Activated CD4-positive, alpha-beta T cell treated with anti-CD3 and anti-CD28 coated beads, Interleukin-2, amount 10 ng/mL, durations not matched to agents 24 days and 14 days (primary cell): ENCODE results near the gene GNG4. TPM values are rescaled to one million over a fixed set of nuclear protein-coding genes. Genes with fewer than 3 reads are reported as not detected.
"Not testable (repeated sequence)": the region's sequence is repeated elsewhere in the genome, so short reads cannot be mapped to it uniquely, and the experiment has no call there.

ENCODE experiments used
- DNase-seq: peaks from one replicate; pipeline ENCODE4 v3.0.0; 2022
- H3K27ac Mint-ChIP-seq: one replicate; pipeline ENCODE4 v1.8.0; 2022; ENCODE audit warnings: mild to moderate bottlenecking, mixed read lengths
- H3K27me3 Mint-ChIP-seq: one replicate; pipeline ENCODE4 v1.8.0; 2022; ENCODE audit warnings: mixed read lengths
- H3K36me3 Mint-ChIP-seq: one replicate; pipeline ENCODE4 v1.8.0; 2022; ENCODE audit warnings: low read depth, mild to moderate bottlenecking, mixed read lengths
- H3K4me1 Mint-ChIP-seq: one replicate; pipeline ENCODE4 v1.8.0; 2021; ENCODE audit warnings: mixed read lengths
- H3K4me3 Mint-ChIP-seq: one replicate; pipeline ENCODE4 v1.8.0; 2022; ENCODE audit warnings: mild to moderate bottlenecking, moderate library complexity, mixed read lengths
- H3K9me3 Mint-ChIP-seq: one replicate; pipeline ENCODE4 v1.8.0; 2021; ENCODE audit warnings: mixed read lengths
- intact Hi-C: fragments of 100-400 bp; cut with micrococcal nuclease; formaldehyde crosslinking; loops from one replicate; pipeline ENCODE4 v1.15.1; 2023
- total RNA-seq: library from RNA; stranded (reverse); gene quantifications from 2 replicates; pipeline ENCODE4 v1.2.3, GENCODE V29; 2022

Gene GNG4
- total RNA-seq, 1 donor from 2014 or later = 77.2 TPM

GRCh38 chr1:235573880-235574279 is 75.7 kb downstream of the GNG4 start:
- H3K9me3 Mint-ChIP-seq = no peaks in the 10 kb centered on the region
- no peak for DNase-seq
- H3K4me3 Mint-ChIP-seq = no peak overlapping the region
- H3K36me3 Mint-ChIP-seq = peaks cover 9% of the 10 kb centered on the region
- no peaks in the 10 kb centered on the region for H3K4me1 Mint-ChIP-seq
- intact Hi-C loops = no loop called here
- no peak overlapping the region for H3K27ac Mint-ChIP-seq
- H3K27me3 Mint-ChIP-seq = peaks cover 2% of the 10 kb centered on the region

- H3K4me1 Mint-ChIP-seq, H3K9me3 Mint-ChIP-seq, H3K27ac Mint-ChIP-seq, H3K36me3 Mint-ChIP-seq, DNase-seq, H3K4me3 Mint-ChIP-seq, H3K27me3 Mint-ChIP-seq, intact Hi-C loops: not testable (repeated sequence)
These were observed 76.6 kb downstream of the GNG4 start for GRCh38 chr1:235572971-235573370.

- no peak for DNase-seq
- Mint-ChIP-seq H3K9me3 (no peaks in the 10 kb centered on the region), H3K4me1 (peaks cover 13% of the 10 kb centered on the region), H3K4me3 (no peak overlapping the region), H3K36me3 (peaks cover 5% of the 10 kb centered on the region), H3K27ac (no peak overlapping the region), H3K27me3 (no peaks in the 10 kb centered on the region)
- intact Hi-C loops = no loop called here
These were observed 78.1 kb downstream of the GNG4 start for GRCh38 chr1:235571482-235571881.

GRCh38 chr1:235567812-235568503 is 81.6 kb downstream of the GNG4 start:
- Mint-ChIP-seq H3K27ac (peak overlapping the region; percentile 54), H3K36me3 (peaks cover 8% of the 10 kb centered on the region), H3K4me1 (peaks cover 13% of the 10 kb centered on the region), H3K4me3 (peak overlapping the region; percentile 15), H3K27me3 (no peaks in the 10 kb centered on the region), H3K9me3 (no peaks in the 10 kb centered on the region)
- intact Hi-C loops = no loop called here
- peak; percentile 69 for DNase-seq

DNA sequence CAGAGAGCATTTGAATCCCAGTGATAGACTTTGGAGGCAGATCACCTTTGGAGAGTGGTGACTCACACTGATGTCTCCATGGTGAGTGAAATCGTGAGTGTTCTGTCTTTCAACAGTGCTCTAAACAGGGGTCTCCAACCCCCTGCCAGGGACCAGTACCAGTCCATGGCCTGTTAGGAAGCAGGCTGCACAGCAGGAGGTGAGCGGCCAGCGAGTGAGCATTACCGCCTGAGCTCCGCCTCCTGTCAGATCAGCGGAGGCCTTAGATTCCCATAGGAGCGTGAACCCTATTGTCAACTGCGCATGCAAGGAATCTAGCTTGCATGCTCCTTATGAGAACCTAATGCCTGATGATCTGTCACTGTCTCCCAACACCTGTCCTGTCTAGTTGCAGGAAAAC is 83.5 kb downstream of the GNG4 start:
- Mint-ChIP-seq H3K27me3 (peaks cover 4% of the 10 kb centered on the region), H3K4me1 (peaks cover 13% of the 10 kb centered on the region), H3K27ac (no peak overlapping the region), H3K36me3 (peaks cover 10% of the 10 kb centered on the region), H3K9me3 (peaks cover 3% of the 10 kb centered on the region), H3K4me3 (no peak overlapping the region)
- DNase-seq = no peak
- intact Hi-C loops = no loop called here

- Mint-ChIP-seq H3K4me1 (peaks cover 14% of the 10 kb centered on the region), H3K9me3 (peaks cover 3% of the 10 kb centered on the region), H3K4me3 (no peak overlapping the region), H3K27ac (no peak overlapping the region), H3K36me3 (peaks cover 8% of the 10 kb centered on the region), H3K27me3 (peaks cover 5% of the 10 kb centered on the region)
- DNase-seq = no peak
- intact Hi-C loops = no loop called here
These were observed 86.0 kb downstream of the GNG4 start for GRCh38 chr1:235563513-235564061.

DNA sequence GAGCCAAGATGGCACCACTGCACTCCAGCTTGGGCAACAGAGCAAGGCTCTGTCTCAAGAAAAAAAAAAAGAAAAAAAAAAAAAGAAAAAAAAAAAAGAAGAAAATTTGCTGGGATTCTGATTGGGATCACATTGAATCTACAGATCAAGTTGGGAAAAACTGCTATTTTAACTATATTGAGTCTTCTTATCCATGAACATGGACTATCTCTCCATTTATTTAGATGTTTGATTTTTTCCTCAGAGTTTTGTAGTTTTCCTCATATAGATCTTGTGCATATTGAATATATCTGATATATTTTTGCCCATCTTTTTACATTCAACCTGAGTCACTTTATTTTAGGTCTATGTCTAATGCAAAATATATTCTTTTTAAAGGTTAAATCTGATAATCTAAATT is 87.0 kb downstream of the GNG4 start:
- no peak overlapping the region for H3K4me3 Mint-ChIP-seq
- H3K36me3 Mint-ChIP-seq = peaks cover 8% of the 10 kb centered on the region
- H3K4me1 Mint-ChIP-seq = peaks cover 5% of the 10 kb centered on the region
- no peak overlapping the region for H3K27ac Mint-ChIP-seq
- H3K27me3 Mint-ChIP-seq = peaks cover 5% of the 10 kb centered on the region
- DNase-seq = no peak
- H3K9me3 Mint-ChIP-seq = peaks cover 3% of the 10 kb centered on the region
- intact Hi-C loops = no loop called here

- peaks cover 5% of the 10 kb centered on the region for H3K27me3 Mint-ChIP-seq
- H3K36me3 Mint-ChIP-seq = peaks cover 5% of the 10 kb centered on the region
- intact Hi-C loops = no loop called here
- DNase-seq = no peak
- peaks cover 3% of the 10 kb centered on the region for H3K9me3 Mint-ChIP-seq
- no peak overlapping the region for H3K4me3 Mint-ChIP-seq
- H3K4me1 Mint-ChIP-seq = peaks cover 1% of the 10 kb centered on the region
- H3K27ac Mint-ChIP-seq = no peak overlapping the region
These were observed 90.9 kb downstream of the GNG4 start for GRCh38 chr1:235558621-235559169.

DNA sequence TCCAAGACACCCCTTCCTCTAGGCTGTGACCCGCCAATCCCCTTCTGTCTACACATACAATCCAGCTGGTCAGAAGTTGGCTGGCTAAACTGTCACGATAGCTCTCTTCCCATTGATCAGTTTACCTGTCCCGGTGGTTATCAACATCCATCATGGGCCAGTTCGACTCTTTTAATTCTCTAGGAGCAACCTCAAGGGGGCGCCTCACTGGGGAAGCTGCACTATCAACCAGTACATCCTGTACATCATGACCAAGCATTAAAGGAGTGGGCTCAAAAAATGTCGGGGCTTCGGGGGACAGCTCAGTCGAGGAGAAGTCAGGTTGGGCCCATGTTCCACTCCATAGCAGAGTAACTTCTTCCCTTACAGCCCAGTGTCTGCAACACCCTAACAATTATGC is 92.1 kb downstream of the GNG4 start:
- H3K9me3 Mint-ChIP-seq = peaks cover 3% of the 10 kb centered on the region
- H3K36me3 Mint-ChIP-seq = peaks cover 1% of the 10 kb centered on the region
- peaks cover 5% of the 10 kb centered on the region for H3K27me3 Mint-ChIP-seq
- H3K27ac Mint-ChIP-seq = no peak overlapping the region
- peak; percentile 75 for DNase-seq
- no peak overlapping the region for H3K4me3 Mint-ChIP-seq
- intact Hi-C loops = no loop called here
- peaks cover 1% of the 10 kb centered on the region for H3K4me1 Mint-ChIP-seq

DNA sequence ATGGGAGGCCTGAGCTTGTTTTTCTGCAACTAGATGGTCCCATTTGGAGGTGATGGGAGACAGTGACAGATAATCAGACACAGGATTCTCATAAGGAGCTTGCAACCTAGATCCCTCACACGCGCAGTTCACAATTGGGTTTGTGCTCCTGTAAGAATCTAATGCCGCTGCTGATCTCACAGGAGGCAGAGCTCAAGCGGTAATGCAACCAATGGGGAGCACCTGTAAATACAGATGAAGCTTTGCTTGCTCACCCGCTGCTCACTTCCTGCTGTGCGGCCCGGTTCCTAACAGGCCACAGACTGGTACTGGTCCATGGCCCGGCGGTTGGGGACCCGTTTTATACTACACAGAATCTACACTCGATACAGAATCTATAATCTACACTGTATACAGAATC is 92.8 kb downstream of the GNG4 start:
- H3K27me3 Mint-ChIP-seq = peaks cover 2% of the 10 kb centered on the region
- DNase-seq = no peak
- H3K9me3 Mint-ChIP-seq = no peaks in the 10 kb centered on the region
- H3K4me3 Mint-ChIP-seq = no peak overlapping the region
- H3K27ac Mint-ChIP-seq = no peak overlapping the region
- H3K36me3 Mint-ChIP-seq = no peaks in the 10 kb centered on the region
- peaks cover 1% of the 10 kb centered on the region for H3K4me1 Mint-ChIP-seq
- intact Hi-C loops = no loop called here

DNA sequence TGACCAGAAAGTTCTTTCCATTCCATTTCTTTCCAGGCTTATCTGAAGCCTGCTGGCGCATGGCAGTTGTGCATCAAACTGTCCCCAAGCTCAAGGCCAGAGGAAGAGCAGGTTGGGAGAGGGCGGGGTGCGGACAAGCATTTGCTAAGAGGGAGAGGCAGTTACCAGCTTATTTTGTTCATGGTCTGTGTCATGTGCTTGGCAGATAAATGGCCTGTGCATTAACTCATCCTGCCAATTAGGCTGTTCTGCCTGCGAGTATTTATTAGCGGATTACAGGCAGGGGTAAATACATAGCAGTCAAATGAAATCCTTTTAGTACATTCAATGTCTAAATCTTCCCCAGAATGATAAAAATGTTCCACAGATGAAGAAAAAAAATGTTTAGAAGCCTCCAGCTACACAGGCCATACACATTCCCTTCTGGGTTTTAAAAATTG is 96.5 kb downstream of the GNG4 start:
- peaks cover 2% of the 10 kb centered on the region for H3K27me3 Mint-ChIP-seq
- no peaks in the 10 kb centered on the region for H3K4me1 Mint-ChIP-seq
- no peaks in the 10 kb centered on the region for H3K36me3 Mint-ChIP-seq
- no peak overlapping the region for H3K4me3 Mint-ChIP-seq
- intact Hi-C loops = no loop called here
- no peaks in the 10 kb centered on the region for H3K9me3 Mint-ChIP-seq
- no peak for DNase-seq
- H3K27ac Mint-ChIP-seq = no peak overlapping the region

- H3K4me3 Mint-ChIP-seq = no peak overlapping the region
- H3K27me3 Mint-ChIP-seq = peaks cover 6% of the 10 kb centered on the region
- no peaks in the 10 kb centered on the region for H3K9me3 Mint-ChIP-seq
- intact Hi-C loops = no loop called here
- H3K36me3 Mint-ChIP-seq = no peaks in the 10 kb centered on the region
- no peaks in the 10 kb centered on the region for H3K4me1 Mint-ChIP-seq
- H3K27ac Mint-ChIP-seq = no peak overlapping the region
- DNase-seq = no peak
These were observed 97.4 kb downstream of the GNG4 start for GRCh38 chr1:235552146-235552716.

DNA sequence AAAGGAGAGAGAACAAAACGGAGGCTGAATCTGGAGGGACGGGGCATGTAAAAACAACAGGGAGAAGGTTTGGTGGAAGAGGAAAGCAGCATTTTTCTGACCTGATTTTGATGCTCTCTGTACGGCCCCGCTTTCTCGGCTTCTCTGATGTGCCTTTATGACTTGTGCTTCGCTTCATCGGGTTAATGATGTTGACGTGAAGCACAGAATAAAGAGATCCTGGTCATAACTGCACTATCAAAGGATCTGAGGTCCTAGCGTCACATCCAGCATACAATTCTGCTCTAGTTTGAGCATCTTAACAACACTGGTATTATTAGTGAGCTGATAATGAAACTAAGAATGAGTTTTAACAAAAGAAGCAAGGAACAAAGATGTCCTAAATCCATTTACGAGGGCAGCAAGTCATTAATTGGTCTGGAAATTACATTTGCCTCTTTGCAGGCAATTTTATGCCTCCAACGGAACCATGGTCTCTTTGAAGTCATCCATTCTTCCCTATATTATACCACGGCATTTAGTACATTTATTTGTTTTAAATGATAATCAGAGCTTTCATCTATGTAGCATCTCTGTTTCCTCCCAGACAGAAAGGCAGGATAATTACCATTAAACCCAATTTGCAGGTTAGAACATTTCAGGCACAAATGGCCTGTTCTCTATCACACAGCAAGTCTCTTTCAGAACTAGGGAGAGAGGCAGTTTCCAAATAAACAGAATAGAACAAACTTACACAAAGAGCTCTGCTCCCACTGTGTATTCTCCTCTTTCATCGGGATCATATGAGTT is 100.0 kb downstream of the GNG4 start:
- Mint-ChIP-seq H3K36me3 (no peaks in the 10 kb centered on the region), H3K4me1 (no peaks in the 10 kb centered on the region), H3K27me3 (peaks cover 9% of the 10 kb centered on the region), H3K9me3 (no peaks in the 10 kb centered on the region), H3K27ac (no peak overlapping the region), H3K4me3 (no peak overlapping the region)
- no peak for DNase-seq
- intact Hi-C loops = no loop called here
